ENCODE results near the gene SPINT2.
"Not testable (repeated sequence)": the region's sequence is repeated elsewhere in the genome, so short reads cannot be mapped to it uniquely, and the experiment has no call there.

SPINT2 gene

DNA sequence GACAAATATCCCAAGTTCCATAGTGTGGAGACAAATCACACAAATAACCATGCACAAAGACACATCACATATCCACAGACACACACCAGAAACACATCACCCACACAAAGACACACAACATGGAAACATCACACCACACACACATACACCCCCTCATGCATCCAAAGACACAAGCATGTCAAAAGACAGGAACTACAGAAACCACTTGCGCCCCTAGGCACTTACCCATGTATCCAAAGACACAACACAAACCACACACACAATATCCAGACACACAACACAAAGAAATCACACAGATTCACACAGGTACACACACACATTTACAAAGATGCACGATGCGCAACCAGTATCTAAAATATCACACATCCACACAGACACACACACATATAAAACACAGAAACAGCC, 41.3 kb upstream of the SPINT2 start:
- DNase-seq (ENCODE audit: low read depth): no peak
- in situ Hi-C loops (cut with HindIII; ENCODE audit: low sequenced_read_pairs): no loop called here
- no peak overlapping the region for H3K4me3 ChIP-seq (ENCODE audit: low read depth, low read length)
- TF ChIP-seq, protein P1, sequence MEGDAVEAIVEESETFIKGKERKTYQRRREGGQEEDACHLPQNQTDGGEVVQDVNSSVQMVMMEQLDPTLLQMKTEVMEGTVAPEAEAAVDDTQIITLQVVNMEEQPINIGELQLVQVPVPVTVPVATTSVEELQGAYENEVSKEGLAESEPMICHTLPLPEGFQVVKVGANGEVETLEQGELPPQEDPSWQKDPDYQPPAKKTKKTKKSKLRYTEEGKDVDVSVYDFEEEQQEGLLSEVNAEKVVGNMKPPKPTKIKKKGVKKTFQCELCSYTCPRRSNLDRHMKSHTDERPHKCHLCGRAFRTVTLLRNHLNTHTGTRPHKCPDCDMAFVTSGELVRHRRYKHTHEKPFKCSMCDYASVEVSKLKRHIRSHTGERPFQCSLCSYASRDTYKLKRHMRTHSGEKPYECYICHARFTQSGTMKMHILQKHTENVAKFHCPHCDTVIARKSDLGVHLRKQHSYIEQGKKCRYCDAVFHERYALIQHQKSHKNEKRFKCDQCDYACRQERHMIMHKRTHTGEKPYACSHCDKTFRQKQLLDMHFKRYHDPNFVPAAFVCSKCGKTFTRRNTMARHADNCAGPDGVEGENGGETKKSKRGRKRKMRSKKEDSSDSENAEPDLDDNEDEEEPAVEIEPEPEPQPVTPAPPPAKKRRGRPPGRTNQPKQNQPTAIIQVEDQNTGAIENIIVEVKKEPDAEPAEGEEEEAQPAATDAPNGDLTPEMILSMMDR (IDR thresholded peaks at IDR 0.05; ENCODE audit: low read depth, low read length, missing control alignments): no peak

GRCh38 chr19:38223617-38224013, 40.8 kb upstream of the SPINT2 start:
- TF ChIP-seq, protein P1 (IDR thresholded peaks at IDR 0.05; ENCODE audit: low read depth, low read length, missing control alignments): no peak
- DNase-seq (ENCODE audit: low read depth): no peak
- peak overlapping the region; percentile 63 for H3K4me3 ChIP-seq (ENCODE audit: low read depth, low read length)
- in situ Hi-C loops (cut with HindIII; ENCODE audit: low sequenced_read_pairs): no loop called here

DNA sequence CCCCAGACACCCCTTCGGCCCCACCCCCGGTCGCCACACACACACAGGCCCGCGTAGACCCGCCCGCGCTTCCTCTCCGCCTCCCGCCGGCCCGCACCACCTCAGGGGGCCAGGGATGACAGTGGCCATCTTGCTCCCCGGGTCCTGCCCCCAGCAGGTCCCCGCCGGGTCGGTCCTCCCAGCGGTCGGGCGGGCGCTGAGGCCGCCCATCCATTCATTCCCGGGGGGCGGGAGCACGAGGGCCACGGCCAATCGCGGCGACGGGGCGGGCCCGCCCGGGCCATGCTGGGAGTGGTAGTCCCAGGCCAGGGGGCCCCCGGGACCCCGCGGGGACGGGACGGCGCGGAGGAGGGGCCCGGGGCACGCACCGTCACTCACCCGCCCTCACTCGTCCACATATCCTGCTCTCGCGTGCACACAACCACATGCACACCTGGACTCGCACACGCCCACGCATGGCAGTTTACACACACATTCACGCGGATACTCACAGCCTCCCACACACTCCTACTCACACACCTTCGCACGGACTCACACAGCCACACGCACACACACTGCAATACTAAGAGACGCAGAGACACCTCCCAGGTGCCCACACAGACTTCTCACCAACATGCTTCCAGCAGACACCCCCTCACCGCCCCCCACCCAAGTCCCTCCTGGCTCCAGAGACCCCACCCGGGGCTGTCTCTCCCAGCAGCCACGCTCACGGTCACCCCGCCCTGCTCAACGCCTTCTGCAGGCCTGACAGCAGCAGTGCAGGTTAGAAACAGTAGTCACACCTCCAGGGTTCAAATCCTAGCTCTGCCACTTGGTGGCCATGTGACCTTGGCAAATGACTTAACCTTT, 40.1 kb upstream of the SPINT2 start, which contains the start of gene DPF1:
Gene DPF1 (minus strand): TSS at position 209 of the 849 bp plus-strand sequence. CDS start 80 bp downstream, at position 129.
- TF ChIP-seq, protein P1 (IDR thresholded peaks at IDR 0.05; ENCODE audit: low read depth, low read length, missing control alignments): no peak
- peak within 1 kb of the TSS; percentile 63 for H3K4me3 ChIP-seq (ENCODE audit: low read depth, low read length)
- in situ Hi-C loops (cut with HindIII; ENCODE audit: low sequenced_read_pairs): no loop called here
- DNase-seq (ENCODE audit: low read depth): no peak

DNA sequence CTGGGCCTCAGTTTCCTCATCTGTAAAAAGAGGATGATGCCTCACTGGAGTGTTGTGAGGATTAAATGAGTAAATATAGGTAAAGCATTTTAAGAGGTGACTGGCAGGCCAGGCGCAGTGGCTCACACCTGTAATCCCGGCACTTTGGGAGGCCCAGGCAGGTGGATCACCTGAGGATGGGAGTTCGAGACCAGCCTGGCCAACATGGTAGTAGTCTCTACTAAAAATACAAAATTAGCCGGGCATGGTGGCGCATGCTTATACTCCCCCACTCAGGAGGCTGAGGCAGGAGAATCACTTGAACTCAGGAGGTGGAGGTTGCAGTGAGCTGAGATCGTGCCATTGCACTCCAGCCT, 39.5 kb upstream of the SPINT2 start:
- in situ Hi-C loops (cut with HindIII; ENCODE audit: low sequenced_read_pairs); DNase-seq (ENCODE audit: low read depth); H3K4me3 ChIP-seq (ENCODE audit: low read depth, low read length): not testable (repeated sequence)

DNA sequence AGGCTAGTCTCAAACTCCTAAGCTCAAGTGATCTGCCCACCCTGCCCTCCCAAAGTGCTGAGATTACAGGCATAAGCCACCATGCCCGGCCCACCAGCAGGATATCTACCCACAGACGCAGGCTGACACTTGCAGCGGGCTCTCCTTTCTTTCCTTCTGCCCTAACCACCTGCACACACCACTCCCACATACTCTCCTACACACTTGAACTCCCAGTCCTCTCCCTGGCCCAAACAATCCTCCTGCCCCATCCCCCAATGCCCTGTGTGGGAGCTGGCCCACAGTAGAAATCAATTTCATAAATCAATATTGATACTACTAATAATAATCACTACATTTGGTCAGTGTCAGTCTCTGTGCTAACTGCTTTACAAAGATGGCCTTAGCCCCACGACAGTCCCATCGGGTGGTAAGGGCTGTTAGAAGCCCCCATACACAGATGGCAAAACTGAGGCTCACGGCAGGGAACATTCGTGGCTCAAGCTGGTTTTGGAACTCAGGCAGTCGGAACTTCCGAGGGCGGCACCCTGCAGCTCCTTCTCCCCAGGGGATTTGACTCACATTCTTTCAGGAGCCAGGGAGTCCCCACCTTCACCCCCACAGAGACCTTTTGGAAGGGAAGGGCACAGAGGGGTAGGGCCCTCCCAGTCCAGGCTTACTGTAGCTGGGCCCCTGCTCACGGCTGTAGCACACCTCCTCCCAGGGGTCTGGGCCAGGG, 36.9 kb upstream of the SPINT2 start:
- DNase-seq (ENCODE audit: low read depth): no peak
- TF ChIP-seq, protein P1 (IDR thresholded peaks at IDR 0.05; ENCODE audit: low read depth, low read length, missing control alignments): no peak
- in situ Hi-C loops (cut with HindIII; ENCODE audit: low sequenced_read_pairs): no loop called here
- no peak overlapping the region for H3K4me3 ChIP-seq (ENCODE audit: low read depth, low read length)

DNA sequence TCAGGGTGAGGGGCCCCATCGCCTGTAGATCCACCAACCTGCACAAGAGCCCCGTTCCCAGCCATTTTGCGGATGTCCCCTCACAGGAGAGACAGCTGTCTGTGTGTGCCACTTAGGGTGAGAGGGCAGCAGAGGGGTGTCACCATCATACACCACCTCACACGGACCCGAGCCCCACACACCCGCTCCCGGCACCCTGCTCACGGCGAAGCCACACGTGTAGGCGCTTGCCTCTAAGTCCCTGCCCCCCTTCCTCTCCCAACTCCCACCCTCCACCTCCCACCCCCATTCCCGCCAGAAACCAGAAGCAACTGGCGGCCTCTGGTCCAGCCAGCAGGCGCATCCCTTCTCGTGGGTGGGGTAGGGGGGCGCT, 36.4 kb upstream of the SPINT2 start:
- H3K4me3 ChIP-seq (ENCODE audit: low read depth, low read length): no peak overlapping the region
- in situ Hi-C loops (cut with HindIII; ENCODE audit: low sequenced_read_pairs): no loop called here
- TF ChIP-seq, protein P1 (IDR thresholded peaks at IDR 0.05; ENCODE audit: low read depth, low read length, missing control alignments): no peak
- no peak for DNase-seq (ENCODE audit: low read depth)
